CD4-positive, alpha-beta T cell (primary cell): ENCODE results near the gene MAP3K20. TPM values are rescaled to one million over a fixed set of nuclear protein-coding genes. Genes with fewer than 3 reads are reported as not detected.
A peak's percentile ranks its signal among the peaks of the same experiment; 100 is the strongest.

Experiments used
- ATAC-seq: fragments of 200-7000 bp; cut with Tn5 transposase; one replicate; pipeline ENCODE4 v1.10.0; 2022; ENCODE audit warnings: mild to moderate bottlenecking; ENCODE audit not compliant: poor library complexity
- CTCF ChIA-PET: fragments of 350-600 bp; sonication (Branson Sonifier 250); formaldehyde crosslinking; loops from one replicate; lab custom pipeline; 2021; ENCODE audit warnings: antibody characterized with exemption, inconsistent platforms; lab: Charles Lee
- POLR2A ChIA-PET: fragments of 350-600 bp; sonication (Branson Sonifier 250); formaldehyde crosslinking; loops from one replicate; lab custom pipeline; 2021; ENCODE audit warnings: antibody characterized with exemption, inconsistent platforms; lab: Charles Lee
- DNase-seq, 14 experiments: peaks; one replicate each; pipeline ENCODE4 v3.0.0-alpha.2; 2013 to 2020; ENCODE audit warnings: mixed read lengths in 2 of 14
- H3K27ac ChIP-seq, 2 donors: one replicate each; pipeline versions ENCODE4 v1.5.1 to v1.7.0; 2013; ENCODE audit warnings: low read length in 2 of 2, low read depth in 1 of 2, mild to moderate bottlenecking in 1 of 2
- H3K27me3 ChIP-seq, 2 experiments: 1 replicate in 1 of 2; 2 replicates in 1 of 2; pipeline versions ENCODE4 v1.6.1 to v1.7.0; 2013; ENCODE audit warnings: low read length in 2 of 2, control low read depth in 1 of 2, mild to moderate bottlenecking in 1 of 2, moderate library complexity in 1 of 2; ENCODE audit not compliant: insufficient read depth in 2 of 2, control insufficient read depth in 1 of 2
- H3K36me3 ChIP-seq: one replicate; pipeline ENCODE4 v1.6.1; 2013; ENCODE audit warnings: low read length, control low read depth; ENCODE audit not compliant: insufficient read depth
- H3K4me1 ChIP-seq: one replicate; pipeline ENCODE4 v1.6.1; 2013; ENCODE audit warnings: low read length, control low read depth; ENCODE audit not compliant: insufficient read depth
- H3K4me3 ChIP-seq: one replicate; pipeline ENCODE4 v1.5.1; 2013; ENCODE audit warnings: mild to moderate bottlenecking, low read length, moderate library complexity
- H3K9me3 ChIP-seq, 2 experiments: 1 replicate in 1 of 2; 2 replicates in 1 of 2; pipeline versions ENCODE4 v1.6.1 to v1.7.0; 2013; ENCODE audit warnings: low read length in 2 of 2, mild to moderate bottlenecking in 2 of 2, control low read depth in 1 of 2, moderate library complexity in 1 of 2; ENCODE audit not compliant: control insufficient read depth in 1 of 2, insufficient read depth in 1 of 2
- H3K27ac Mint-ChIP-seq: one replicate; pipeline ENCODE4 v1.8.0; 2020; ENCODE audit warnings: mixed read lengths
- H3K27me3 Mint-ChIP-seq: one replicate; pipeline ENCODE4 v1.8.0; 2021; ENCODE audit warnings: mixed read lengths
- H3K36me3 Mint-ChIP-seq: one replicate; pipeline ENCODE4 v1.8.0; 2021; ENCODE audit warnings: low read depth, mixed read lengths
- H3K4me1 Mint-ChIP-seq: one replicate; pipeline ENCODE4 v1.8.0; 2021; ENCODE audit warnings: low read depth, mixed read lengths
- H3K4me3 Mint-ChIP-seq: one replicate; pipeline ENCODE4 v1.8.0; 2020; ENCODE audit warnings: mild to moderate bottlenecking, mixed read lengths
- H3K9me3 Mint-ChIP-seq: one replicate; pipeline ENCODE4 v1.8.0; 2020; ENCODE audit warnings: mixed read lengths
- CTCF ChIP-seq: fragments of 200-600 bp; IDR thresholded peaks from one replicate; pipeline ENCODE4 v1.8.0; 2022; ENCODE audit warnings: antibody characterized with exemption, mild to moderate bottlenecking
- intact Hi-C, 2 experiments: fragments of 100-400 bp; cut with DNase I in 1 of 2; cut with micrococcal nuclease in 1 of 2; formaldehyde crosslinking; loops; one replicate each; pipeline versions ENCODE4 v1.15.1 to v1.9.0; 2023 to 2025; cut with DNase I, micrococcal nuclease
- total RNA-seq, 174 experiments: library from RNA in 2 of 174; stranded (reverse) in 2 of 174; gene quantifications; one replicate each; pipeline ENCODE4 v1.2.3 and lab custom pipeline; 2021 to 2026

Gene MAP3K20
- total RNA-seq, 2 experiments from 2014 or later = 0.36 to 0.39 TPM

- DNase-seq = no peak
- Histone ChIP-seq H3K27me3 (no peaks in the 10 kb centered on the region), H3K4me3 (no peak overlapping the region), H3K4me1 (no peaks in the 10 kb centered on the region), H3K27ac (no peak overlapping the region), H3K9me3 (no peaks in the 10 kb centered on the region), H3K36me3 (no peaks in the 10 kb centered on the region)
- no peaks in the 10 kb centered on the region for H3K27me3 Mint-ChIP-seq
- H3K36me3 Mint-ChIP-seq = no peaks in the 10 kb centered on the region
- CTCF ChIA-PET = no interaction called here
- no peak overlapping the region for H3K27ac Mint-ChIP-seq
- no peak overlapping the region for H3K4me3 Mint-ChIP-seq
- TF ChIP-seq CTCF = no peak
- H3K4me1 Mint-ChIP-seq = no peaks in the 10 kb centered on the region
- H3K9me3 Mint-ChIP-seq = no peaks in the 10 kb centered on the region
- POLR2A ChIA-PET = no interaction called here
- no peak for ATAC-seq
- intact Hi-C loops = no loop called here
Observed at GRCh38 chr2:173045181-173045580, 30.5 kb upstream of the MAP3K20 start.

GRCh38 chr2:173048522-173048896, 27.1 kb upstream of the MAP3K20 start:
- peaks cover 4% of the 10 kb centered on the region for H3K27me3 Mint-ChIP-seq
- H3K9me3 Mint-ChIP-seq = no peaks in the 10 kb centered on the region
- no peak for ATAC-seq
- Histone ChIP-seq H3K4me3 (no peak overlapping the region), H3K36me3 (no peaks in the 10 kb centered on the region), H3K27ac (no peak overlapping the region), H3K4me1 (no peaks in the 10 kb centered on the region), H3K27me3 (no peaks in the 10 kb centered on the region), H3K9me3 (no peaks in the 10 kb centered on the region)
- DNase-seq = no peak
- H3K27ac Mint-ChIP-seq = no peak overlapping the region
- ChIA-PET CTCF (no interaction called here), POLR2A (no interaction called here)
- no peaks in the 10 kb centered on the region for H3K36me3 Mint-ChIP-seq
- no peak for TF ChIP-seq CTCF
- intact Hi-C loops = no loop called here
- no peak overlapping the region for H3K4me3 Mint-ChIP-seq
- no peaks in the 10 kb centered on the region for H3K4me1 Mint-ChIP-seq

GRCh38 chr2:173048897-173049661, 26.6 kb upstream of the MAP3K20 start:
- no peak for TF ChIP-seq CTCF
- no peak overlapping the region for H3K27ac Mint-ChIP-seq
- no peak for ATAC-seq
- DNase-seq = peak in 2 of 14 experiments; percentile 47 to 59
- no peak overlapping the region for H3K4me3 Mint-ChIP-seq
- H3K4me1 ChIP-seq = no peaks in the 10 kb centered on the region
- H3K9me3 Mint-ChIP-seq = no peaks in the 10 kb centered on the region
- no peaks in the 10 kb centered on the region for H3K9me3 ChIP-seq
- ChIA-PET CTCF (no interaction called here), POLR2A (no interaction called here)
- no peaks in the 10 kb centered on the region for H3K36me3 ChIP-seq
- H3K27me3 ChIP-seq = no peaks in the 10 kb centered on the region
- H3K4me3 ChIP-seq = no peak overlapping the region
- H3K4me1 Mint-ChIP-seq = no peaks in the 10 kb centered on the region
- intact Hi-C loops = no loop called here
- H3K27ac ChIP-seq = no peak overlapping the region
- H3K27me3 Mint-ChIP-seq = peaks cover 6% of the 10 kb centered on the region
- no peaks in the 10 kb centered on the region for H3K36me3 Mint-ChIP-seq
